ENCODE data around the gene SLC43A1.

The SLC43A1 gene

GRCh38 chr11:57458410-57459163, 56.9 kb downstream of the SLC43A1 start:
- H4K8ac ChIP-seq (ENCODE audit: low read length), result no peak overlapping the region
- no peak overlapping the region for H3K23ac ChIP-seq (ENCODE audit: low read length in 2 of 2)
- H3K9me3 ChIP-seq (ENCODE audit: control insufficient read depth, low read length), result no peaks in the 10 kb centered on the region
- H2BK15ac ChIP-seq (ENCODE audit: low read depth, poor library complexity, severe bottlenecking), result no peak overlapping the region
- no peak overlapping the region for H4K91ac ChIP-seq (ENCODE audit: low read length)
- no peaks in the 10 kb centered on the region for H3K79me1 ChIP-seq (replicated peaks; ENCODE audit: low read length, poor library complexity, severe bottlenecking)
- H3K4me2 ChIP-seq (ENCODE audit: low read length, poor library complexity, severe bottlenecking), result peak overlapping the region; percentile 39
- no peak overlapping the region for H3K14ac ChIP-seq (ENCODE audit: low read length in 2 of 2)
- H2BK5ac ChIP-seq (ENCODE audit: low read depth, low read length, poor library complexity, severe bottlenecking), result no peak overlapping the region
- WGBS, result 2% methylated on average over 40 of the region's 44 CpGs
- H3K9ac ChIP-seq (ENCODE audit: low read length), result peak overlapping the region; percentile 77
- no peak overlapping the region for H3K27ac ChIP-seq (ENCODE audit: low read length, poor library complexity, severe bottlenecking)
- no peak overlapping the region for H2AK5ac ChIP-seq (ENCODE audit: low read length, severe bottlenecking)
- H2BK12ac ChIP-seq (ENCODE audit: low read length in 2 of 2), result no peak overlapping the region
- H2AFZ ChIP-seq (ENCODE audit: low read depth, low read length), result no peak overlapping the region
- peaks cover 15 to 83% of the 10 kb centered on the region in 2 experiments for H3K27me3 ChIP-seq (ENCODE audit: control insufficient read depth in 1 of 2, insufficient read depth in 1 of 2, low read length in 2 of 2)
- H2BK120ac ChIP-seq (ENCODE audit: low read depth, low read length), result no peak overlapping the region
- H3K4me3 ChIP-seq (ENCODE audit: insufficient read depth in 1 of 2, low read depth in 1 of 2, low read length in 2 of 2), result peak overlapping the region in 1 of 2 experiments; percentile 80
- peaks cover 23% of the 10 kb centered on the region for H3K4me1 ChIP-seq (ENCODE audit: control insufficient read depth, insufficient read depth, low read depth, low read length)
- peak; percentile 38 for DNase-seq
- H3K18ac ChIP-seq (ENCODE audit: low read depth in 1 of 2, low read length in 2 of 2), result no peak overlapping the region
- H3K4ac ChIP-seq (ENCODE audit: low read depth in 1 of 2, low read length in 2 of 2), result no peak overlapping the region
- no peaks in the 10 kb centered on the region for H3K36me3 ChIP-seq (ENCODE audit: control insufficient read depth in 1 of 2, insufficient read depth in 2 of 2, low read depth in 1 of 2, low read length in 2 of 2)

DNA sequence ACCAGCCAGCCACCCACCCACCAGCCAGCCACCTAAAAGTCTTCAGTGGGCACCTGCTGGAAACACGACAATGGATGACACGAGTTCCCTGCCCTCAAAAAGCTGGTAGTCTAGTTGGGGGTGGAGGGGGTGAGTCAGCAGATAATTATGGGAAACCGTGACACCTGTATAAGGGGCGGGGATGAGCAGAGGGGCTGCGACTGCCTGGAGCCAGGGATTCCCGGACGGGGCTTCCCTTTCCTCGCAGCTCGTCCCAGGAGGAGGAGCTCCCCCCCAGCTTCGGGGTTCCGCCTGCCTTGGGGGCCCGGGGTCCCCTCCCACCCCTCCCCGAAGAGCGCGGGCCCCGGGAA, 57.5 kb downstream of the SLC43A1 start:
- Histone ChIP-seq H4K8ac (ENCODE audit: low read length) (no peak overlapping the region), H2AFZ (ENCODE audit: low read depth, low read length) (no peak overlapping the region), H2BK120ac (ENCODE audit: low read depth, low read length) (no peak overlapping the region), H3K14ac (ENCODE audit: low read length in 2 of 2) (no peak overlapping the region), H3K23ac (ENCODE audit: low read length in 2 of 2) (no peak overlapping the region), H3K18ac (ENCODE audit: low read depth in 1 of 2, low read length in 2 of 2) (no peak overlapping the region), H3K27me3 (ENCODE audit: control insufficient read depth in 1 of 2, insufficient read depth in 1 of 2, low read length in 2 of 2) (peaks cover 15 to 83% of the 10 kb centered on the region in 2 experiments), H3K4me1 (ENCODE audit: control insufficient read depth, insufficient read depth, low read depth, low read length) (peaks cover 23% of the 10 kb centered on the region), H2AK5ac (ENCODE audit: low read length, severe bottlenecking) (no peak overlapping the region), H3K79me1 (replicated peaks; ENCODE audit: low read length, poor library complexity, severe bottlenecking) (no peaks in the 10 kb centered on the region), H3K4ac (ENCODE audit: low read depth in 1 of 2, low read length in 2 of 2) (no peak overlapping the region), H2BK12ac (ENCODE audit: low read length in 2 of 2) (no peak overlapping the region), H4K91ac (ENCODE audit: low read length) (no peak overlapping the region), H3K9ac (ENCODE audit: low read length) (no peak overlapping the region), H3K27ac (ENCODE audit: low read length, poor library complexity, severe bottlenecking) (no peak overlapping the region), H3K4me3 (ENCODE audit: insufficient read depth in 1 of 2, low read depth in 1 of 2, low read length in 2 of 2) (peak overlapping the region in 1 of 2 experiments; percentile 37), H2BK5ac (ENCODE audit: low read depth, low read length, poor library complexity, severe bottlenecking) (no peak overlapping the region), H2BK15ac (ENCODE audit: low read depth, poor library complexity, severe bottlenecking) (no peak overlapping the region), H3K4me2 (ENCODE audit: low read length, poor library complexity, severe bottlenecking) (peak overlapping the region; percentile 14), H3K9me3 (ENCODE audit: control insufficient read depth, low read length) (no peaks in the 10 kb centered on the region), H3K36me3 (ENCODE audit: control insufficient read depth in 1 of 2, insufficient read depth in 2 of 2, low read depth in 1 of 2, low read length in 2 of 2) (no peaks in the 10 kb centered on the region)
- 4% methylated on average over 10 of the region's 16 CpGs for WGBS
- no peak for DNase-seq

GRCh38 chr11:57457643-57458023, 57.9 kb downstream of the SLC43A1 start:
- Histone ChIP-seq H3K9me3 (ENCODE audit: control insufficient read depth, low read length) (no peaks in the 10 kb centered on the region), H4K8ac (ENCODE audit: low read length) (no peak overlapping the region), H3K14ac (ENCODE audit: low read length in 2 of 2) (no peak overlapping the region), H3K23ac (ENCODE audit: low read length in 2 of 2) (no peak overlapping the region), H2BK12ac (ENCODE audit: low read length in 2 of 2) (no peak overlapping the region), H2BK15ac (ENCODE audit: low read depth, poor library complexity, severe bottlenecking) (no peak overlapping the region), H3K4me3 (ENCODE audit: insufficient read depth in 1 of 2, low read depth in 1 of 2, low read length in 2 of 2) (no peak overlapping the region), H3K9ac (ENCODE audit: low read length) (peak overlapping the region; percentile 37), H3K27me3 (ENCODE audit: control insufficient read depth in 1 of 2, insufficient read depth in 1 of 2, low read length in 2 of 2) (peaks cover 15 to 83% of the 10 kb centered on the region in 2 experiments), H3K27ac (ENCODE audit: low read length, poor library complexity, severe bottlenecking) (no peak overlapping the region), H3K36me3 (ENCODE audit: control insufficient read depth in 1 of 2, insufficient read depth in 2 of 2, low read depth in 1 of 2, low read length in 2 of 2) (no peaks in the 10 kb centered on the region), H2AFZ (ENCODE audit: low read depth, low read length) (no peak overlapping the region), H3K4ac (ENCODE audit: low read depth in 1 of 2, low read length in 2 of 2) (no peak overlapping the region), H2AK5ac (ENCODE audit: low read length, severe bottlenecking) (no peak overlapping the region), H2BK120ac (ENCODE audit: low read depth, low read length) (no peak overlapping the region), H3K4me2 (ENCODE audit: low read length, poor library complexity, severe bottlenecking) (no peak overlapping the region), H3K18ac (ENCODE audit: low read depth in 1 of 2, low read length in 2 of 2) (no peak overlapping the region), H2BK5ac (ENCODE audit: low read depth, low read length, poor library complexity, severe bottlenecking) (no peak overlapping the region), H3K79me1 (replicated peaks; ENCODE audit: low read length, poor library complexity, severe bottlenecking) (no peaks in the 10 kb centered on the region), H3K4me1 (ENCODE audit: control insufficient read depth, insufficient read depth, low read depth, low read length) (peaks cover 23% of the 10 kb centered on the region), H4K91ac (ENCODE audit: low read length) (no peak overlapping the region)
- no peak for DNase-seq
- WGBS, result 27% methylated on average over 1 of the region's 7 CpGs

- peak overlapping the region in 1 of 2 experiments; percentile 53 for H3K4me3 ChIP-seq (ENCODE audit: insufficient read depth in 1 of 2, low read depth in 1 of 2, low read length in 2 of 2)
- no peak overlapping the region for H4K8ac ChIP-seq (ENCODE audit: low read length)
- DNase-seq, result peak; percentile 84
- no peak overlapping the region for H3K4ac ChIP-seq (ENCODE audit: low read depth in 1 of 2, low read length in 2 of 2)
- H3K23ac ChIP-seq (ENCODE audit: low read length in 2 of 2), result no peak overlapping the region
- no peak overlapping the region for H2BK12ac ChIP-seq (ENCODE audit: low read length in 2 of 2)
- no peak overlapping the region for H2AFZ ChIP-seq (ENCODE audit: low read depth, low read length)
- peaks cover 23% of the 10 kb centered on the region for H3K4me1 ChIP-seq (ENCODE audit: control insufficient read depth, insufficient read depth, low read depth, low read length)
- H3K9me3 ChIP-seq (ENCODE audit: control insufficient read depth, low read length), result no peaks in the 10 kb centered on the region
- peaks cover 15 to 78% of the 10 kb centered on the region in 2 experiments for H3K27me3 ChIP-seq (ENCODE audit: control insufficient read depth in 1 of 2, insufficient read depth in 1 of 2, low read length in 2 of 2)
- no peak overlapping the region for H3K18ac ChIP-seq (ENCODE audit: low read depth in 1 of 2, low read length in 2 of 2)
- H2BK5ac ChIP-seq (ENCODE audit: low read depth, low read length, poor library complexity, severe bottlenecking), result no peak overlapping the region
- no peaks in the 10 kb centered on the region for H3K36me3 ChIP-seq (ENCODE audit: control insufficient read depth in 1 of 2, insufficient read depth in 2 of 2, low read depth in 1 of 2, low read length in 2 of 2)
- peak overlapping the region; percentile 68 for H3K9ac ChIP-seq (ENCODE audit: low read length)
- no peak overlapping the region for H3K4me2 ChIP-seq (ENCODE audit: low read length, poor library complexity, severe bottlenecking)
- no peak overlapping the region for H4K91ac ChIP-seq (ENCODE audit: low read length)
- no peak overlapping the region for H3K14ac ChIP-seq (ENCODE audit: low read length in 2 of 2)
- H3K27ac ChIP-seq (ENCODE audit: low read length, poor library complexity, severe bottlenecking), result no peak overlapping the region
- 10% methylated on average over 18 of the region's 19 CpGs for WGBS
- H2BK15ac ChIP-seq (ENCODE audit: low read depth, poor library complexity, severe bottlenecking), result no peak overlapping the region
- no peak overlapping the region for H2AK5ac ChIP-seq (ENCODE audit: low read length, severe bottlenecking)
- no peak overlapping the region for H2BK120ac ChIP-seq (ENCODE audit: low read depth, low read length)
- no peaks in the 10 kb centered on the region for H3K79me1 ChIP-seq (replicated peaks; ENCODE audit: low read length, poor library complexity, severe bottlenecking)
Observed at GRCh38 chr11:57456960-57457642, 58.4 kb downstream of the SLC43A1 start.

Data from mesenchymal stem cell (in vitro differentiated cells and primary cell).